Spinal cord (tissue), 10 donors: ENCODE results near the gene PRKD1. TPM values are rescaled to one million over a fixed set of nuclear protein-coding genes. Genes with fewer than 3 reads are reported as not detected.

Experiments used
- DNase-seq, 6 donors: peaks; one replicate each; pipeline versions ENCODE4 v3.0.0 to v3.0.0-alpha.2; 2013 to 2015; ENCODE audit warnings: low spot score in 6 of 6, low read depth in 4 of 6
- H3K27ac ChIP-seq: one replicate; pipeline ENCODE4 v1.5.1; 2013; ENCODE audit warnings: low read depth, low read length, control low read depth
- H3K27me3 ChIP-seq: one replicate; pipeline ENCODE4 v1.6.1; 2013; ENCODE audit warnings: low read length; ENCODE audit not compliant: control insufficient read depth, insufficient read depth
- H3K36me3 ChIP-seq: one replicate; pipeline ENCODE4 v1.6.1; 2013; ENCODE audit warnings: low read length; ENCODE audit not compliant: control insufficient read depth, insufficient read depth
- H3K4me1 ChIP-seq: one replicate; pipeline ENCODE4 v1.6.1; 2013; ENCODE audit warnings: low read length; ENCODE audit not compliant: control insufficient read depth, insufficient read depth
- H3K4me3 ChIP-seq: one replicate; pipeline ENCODE4 v1.5.1; 2013; ENCODE audit warnings: low read depth, low read length, control low read depth
- H3K9me3 ChIP-seq: one replicate; pipeline ENCODE4 v1.6.1; 2013; ENCODE audit warnings: low read length; ENCODE audit not compliant: control insufficient read depth, insufficient read depth
- WGBS: methylation state at CpG from one replicate; pipeline ENCODE4 v1.1.5; 2013; ENCODE audit warnings: missing lambda C conversion rate; ENCODE audit not compliant: insufficient coverage; 5-methylcytosine and 5-hydroxymethylcytosine counted together
- polyA plus RNA-seq, 2 donors: library from polyadenylated mRNA; unstranded; fragments of 120-200 nt; gene quantifications; one replicate each; pipeline ENCODE4 v1.2.1, GENCODE V29; 2013; ENCODE audit not compliant: insufficient read length in 2 of 2
- total RNA-seq, 2 donors: library from RNA; depleted of rRNA in 1 of 2; stranded (reverse); fragments of 120-200 nt in 1 of 2; fragments of >200 nt in 1 of 2; gene quantifications; one replicate each; pipeline versions ENCODE4 v1.2.3 to v1.2.4, GENCODE V29; 2013 to 2014
- donor health status: healthy.

The PRKD1 gene
- total and polyA plus RNA-seq, 4 donors: 14.4 to 23.9 (median 20.9) TPM

GRCh38 chr14:29580763-29581162 lies 346.9 kb downstream of the PRKD1 start:
- WGBS: no CpG with 5 or more reads among the region's 1 CpG
- Histone ChIP-seq H3K27me3 (no peaks in the 10 kb centered on the region), H3K27ac (no peak overlapping the region), H3K9me3 (no peaks in the 10 kb centered on the region), H3K4me3 (no peak overlapping the region), H3K36me3 (no peaks in the 10 kb centered on the region), H3K4me1 (no peaks in the 10 kb centered on the region)
- no peak for DNase-seq

GRCh38 chr14:29579838-29580237 lies 347.8 kb downstream of the PRKD1 start:
- DNase-seq: no peak
- Histone ChIP-seq H3K27ac (no peak overlapping the region), H3K27me3 (no peaks in the 10 kb centered on the region), H3K4me3 (no peak overlapping the region), H3K36me3 (no peaks in the 10 kb centered on the region), H3K4me1 (no peaks in the 10 kb centered on the region), H3K9me3 (no peaks in the 10 kb centered on the region)
- WGBS: no CpG with 5 or more reads among the region's 3 CpGs

- Histone ChIP-seq H3K27me3 (no peaks in the 10 kb centered on the region), H3K4me1 (no peaks in the 10 kb centered on the region), H3K9me3 (no peaks in the 10 kb centered on the region), H3K36me3 (no peaks in the 10 kb centered on the region), H3K27ac (no peak overlapping the region), H3K4me3 (no peak overlapping the region)
- 71% methylated on average over 3 of the region's 4 CpGs for WGBS
- no peak for DNase-seq
Measured at GRCh38 chr14:29576927-29577326, 350.7 kb downstream of the PRKD1 start.

- Histone ChIP-seq H3K4me3 (no peak overlapping the region), H3K9me3 (no peaks in the 10 kb centered on the region), H3K4me1 (no peaks in the 10 kb centered on the region), H3K27ac (no peak overlapping the region), H3K27me3 (no peaks in the 10 kb centered on the region), H3K36me3 (no peaks in the 10 kb centered on the region)
- no peak for DNase-seq
- no CpG with 5 or more reads among the region's 2 CpGs for WGBS
Measured at GRCh38 chr14:29569194-29569593, 358.5 kb downstream of the PRKD1 start.

GRCh38 chr14:29566194-29566593 lies 361.5 kb downstream of the PRKD1 start:
- no peaks in the 10 kb centered on the region for H3K36me3 ChIP-seq
- no peak for DNase-seq
- H3K9me3 ChIP-seq: no peaks in the 10 kb centered on the region
- H3K4me3 ChIP-seq: no peak overlapping the region
- WGBS: no CpG with 5 or more reads among the region's 1 CpG
- H3K27me3 ChIP-seq: no peaks in the 10 kb centered on the region
- H3K4me1 ChIP-seq: no peaks in the 10 kb centered on the region
- no peak overlapping the region for H3K27ac ChIP-seq

GRCh38 chr14:29558516-29558915 lies 369.1 kb downstream of the PRKD1 start:
- no peaks in the 10 kb centered on the region for H3K4me1 ChIP-seq
- H3K27me3 ChIP-seq: no peaks in the 10 kb centered on the region
- H3K9me3 ChIP-seq: no peaks in the 10 kb centered on the region
- H3K36me3 ChIP-seq: no peaks in the 10 kb centered on the region
- DNase-seq: no peak
- no peak overlapping the region for H3K4me3 ChIP-seq
- 90% methylated on average over 2 of the region's 4 CpGs for WGBS
- H3K27ac ChIP-seq: no peak overlapping the region

- no peaks in the 10 kb centered on the region for H3K4me1 ChIP-seq
- no CpG with 5 or more reads among the region's 3 CpGs for WGBS
- no peaks in the 10 kb centered on the region for H3K27me3 ChIP-seq
- no peak overlapping the region for H3K27ac ChIP-seq
- no peaks in the 10 kb centered on the region for H3K36me3 ChIP-seq
- DNase-seq: no peak
- H3K4me3 ChIP-seq: no peak overlapping the region
- H3K9me3 ChIP-seq: no peaks in the 10 kb centered on the region
Measured at GRCh38 chr14:29554335-29554734, 373.3 kb downstream of the PRKD1 start.

GRCh38 chr14:29553427-29553826 lies 374.2 kb downstream of the PRKD1 start:
- H3K9me3 ChIP-seq: no peaks in the 10 kb centered on the region
- no peaks in the 10 kb centered on the region for H3K4me1 ChIP-seq
- WGBS: 72% methylated on average over 4 of the region's 4 CpGs
- no peak overlapping the region for H3K4me3 ChIP-seq
- no peaks in the 10 kb centered on the region for H3K36me3 ChIP-seq
- DNase-seq: no peak
- no peaks in the 10 kb centered on the region for H3K27me3 ChIP-seq
- no peak overlapping the region for H3K27ac ChIP-seq

- peak; percentile 31 to 93 (median 59) for DNase-seq
- no peak overlapping the region for H3K4me3 ChIP-seq
Measured at GRCh38 chr14:29548948-29549370, 378.7 kb downstream of the PRKD1 start.

GRCh38 chr14:29545714-29546113 lies 381.9 kb downstream of the PRKD1 start:
- Histone ChIP-seq H3K36me3 (no peaks in the 10 kb centered on the region), H3K4me1 (no peaks in the 10 kb centered on the region), H3K9me3 (no peaks in the 10 kb centered on the region), H3K4me3 (no peak overlapping the region), H3K27ac (no peak overlapping the region), H3K27me3 (no peaks in the 10 kb centered on the region)
- no CpG with 5 or more reads among the region's 2 CpGs for WGBS
- no peak for DNase-seq

More at GRCh38 chr14:29548948-29549370, 378.7 kb downstream of the PRKD1 start:
- Histone ChIP-seq H3K27ac (no peak overlapping the region), H3K36me3 (no peaks in the 10 kb centered on the region), H3K9me3 (no peaks in the 10 kb centered on the region), H3K4me1 (no peaks in the 10 kb centered on the region), H3K27me3 (no peaks in the 10 kb centered on the region)
- no CpG with 5 or more reads among the region's 2 CpGs for WGBS
